ENCODE data around the gene EFHB.
"Not testable (repeated sequence)": the region's sequence is repeated elsewhere in the genome, so short reads cannot be mapped to it uniquely, and the experiment has no call there.

EFHB gene

DNA sequence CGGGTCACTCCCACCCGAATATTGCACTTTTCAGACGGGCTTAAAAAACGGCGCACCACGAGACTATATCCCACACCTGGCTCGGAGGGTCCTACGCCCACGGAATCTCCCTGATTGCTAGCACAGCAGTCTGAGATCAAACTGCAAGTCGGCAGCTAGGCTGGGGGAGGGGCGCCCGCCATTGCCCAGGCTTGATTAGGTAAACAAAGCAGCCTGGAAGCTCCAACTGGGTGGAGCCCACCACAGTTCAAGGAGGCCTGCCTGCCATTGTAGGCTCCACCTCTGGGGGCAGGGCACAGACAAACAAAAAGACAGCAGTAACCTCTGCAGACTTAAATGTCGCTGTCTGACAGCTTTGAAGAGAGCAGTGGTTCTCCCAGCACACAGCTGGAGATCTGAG, 78.7 kb downstream of the EFHB start:
- DNase-seq (ENCODE audit: low read depth in 1 of 2, low spot score in 1 of 2), result not testable (repeated sequence)

DNA sequence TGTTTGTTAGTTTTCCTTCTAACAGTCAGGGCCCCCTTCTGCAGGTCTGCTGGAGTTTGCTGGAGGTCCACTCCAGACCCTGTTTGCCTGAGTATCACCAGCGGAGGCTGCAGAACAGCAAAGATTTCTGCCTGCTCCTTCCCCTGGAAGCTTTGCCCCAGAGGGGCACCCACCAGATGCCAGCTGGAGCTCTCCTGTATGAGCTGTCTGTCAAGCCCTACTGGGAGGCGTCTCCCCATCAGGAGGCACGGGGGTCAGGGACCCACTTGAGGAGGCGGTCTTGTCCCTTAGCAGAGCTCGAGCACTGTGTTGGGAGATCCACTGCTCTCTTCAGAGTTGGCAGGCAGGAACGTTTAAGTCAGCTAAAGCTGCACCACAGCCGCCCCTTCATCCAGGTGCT, 87.4 kb downstream of the EFHB start:
- not testable (repeated sequence) for DNase-seq (ENCODE audit: low read depth in 1 of 2, low spot score in 1 of 2)
